ENCODE measurements around the gene CDH13.

CDH13 gene

GRCh38 chr16:82960918-82961317 is 334.1 kb downstream of the CDH13 start:
- no peak overlapping the region for H3K27ac ChIP-seq (ENCODE audit: low read length)
- no peaks in the 10 kb centered on the region for H3K27me3 ChIP-seq (ENCODE audit: control insufficient read depth, insufficient read depth, low read length)
- no peaks in the 10 kb centered on the region for H3K36me3 ChIP-seq (ENCODE audit: control insufficient read depth, insufficient read depth, low read length)
- no peak overlapping the region for H3K4me3 ChIP-seq (ENCODE audit: low read length)
- H3K9me3 ChIP-seq (ENCODE audit: control insufficient read depth, insufficient read depth, low read length), result no peaks in the 10 kb centered on the region
- H3K4me1 ChIP-seq (ENCODE audit: control insufficient read depth, insufficient read depth, low read length), result no peaks in the 10 kb centered on the region
- no peak for DNase-seq (ENCODE audit: low read depth, low spot score)
- WGBS (ENCODE audit: insufficient coverage, insufficient read length), result no CpG with 5 or more reads among the region's 10 CpGs

- H3K4me1 ChIP-seq (ENCODE audit: control insufficient read depth, insufficient read depth, low read length), result no peaks in the 10 kb centered on the region
- H3K27ac ChIP-seq (ENCODE audit: low read length), result no peak overlapping the region
- no peak for DNase-seq (ENCODE audit: low read depth, low spot score)
- H3K27me3 ChIP-seq (ENCODE audit: control insufficient read depth, insufficient read depth, low read length), result no peaks in the 10 kb centered on the region
- no peaks in the 10 kb centered on the region for H3K9me3 ChIP-seq (ENCODE audit: control insufficient read depth, insufficient read depth, low read length)
- H3K4me3 ChIP-seq (ENCODE audit: low read length), result no peak overlapping the region
- no peaks in the 10 kb centered on the region for H3K36me3 ChIP-seq (ENCODE audit: control insufficient read depth, insufficient read depth, low read length)
- no CpG with 5 or more reads among the region's 11 CpGs for WGBS (ENCODE audit: insufficient coverage, insufficient read length)
Observed at GRCh38 chr16:82963653-82964052, 336.9 kb downstream of the CDH13 start.

- Histone ChIP-seq H3K9me3 (ENCODE audit: control insufficient read depth, insufficient read depth, low read length) (no peaks in the 10 kb centered on the region), H3K36me3 (ENCODE audit: control insufficient read depth, insufficient read depth, low read length) (no peaks in the 10 kb centered on the region), H3K27me3 (ENCODE audit: control insufficient read depth, insufficient read depth, low read length) (no peaks in the 10 kb centered on the region), H3K27ac (ENCODE audit: low read length) (no peak overlapping the region), H3K4me1 (ENCODE audit: control insufficient read depth, insufficient read depth, low read length) (no peaks in the 10 kb centered on the region), H3K4me3 (ENCODE audit: low read length) (no peak overlapping the region)
- DNase-seq (ENCODE audit: low read depth, low spot score), result no peak
- WGBS (ENCODE audit: insufficient coverage, insufficient read length), result no CpG with 5 or more reads among the region's 5 CpGs
Observed at GRCh38 chr16:82965808-82966207, 339.0 kb downstream of the CDH13 start.

GRCh38 chr16:82967424-82967823 is 340.7 kb downstream of the CDH13 start:
- Histone ChIP-seq H3K9me3 (ENCODE audit: control insufficient read depth, insufficient read depth, low read length) (no peaks in the 10 kb centered on the region), H3K36me3 (ENCODE audit: control insufficient read depth, insufficient read depth, low read length) (no peaks in the 10 kb centered on the region), H3K27ac (ENCODE audit: low read length) (no peak overlapping the region), H3K4me3 (ENCODE audit: low read length) (no peak overlapping the region), H3K4me1 (ENCODE audit: control insufficient read depth, insufficient read depth, low read length) (no peaks in the 10 kb centered on the region), H3K27me3 (ENCODE audit: control insufficient read depth, insufficient read depth, low read length) (no peaks in the 10 kb centered on the region)
- no peak for DNase-seq (ENCODE audit: low read depth, low spot score)
- no CpG with 5 or more reads among the region's 7 CpGs for WGBS (ENCODE audit: insufficient coverage, insufficient read length)

GRCh38 chr16:82971126-82971525 is 344.4 kb downstream of the CDH13 start:
- Histone ChIP-seq H3K4me1 (ENCODE audit: control insufficient read depth, insufficient read depth, low read length) (no peaks in the 10 kb centered on the region), H3K27me3 (ENCODE audit: control insufficient read depth, insufficient read depth, low read length) (no peaks in the 10 kb centered on the region), H3K9me3 (ENCODE audit: control insufficient read depth, insufficient read depth, low read length) (no peaks in the 10 kb centered on the region), H3K27ac (ENCODE audit: low read length) (no peak overlapping the region), H3K4me3 (ENCODE audit: low read length) (no peak overlapping the region), H3K36me3 (ENCODE audit: control insufficient read depth, insufficient read depth, low read length) (no peaks in the 10 kb centered on the region)
- DNase-seq (ENCODE audit: low read depth, low spot score), result no peak
- WGBS (ENCODE audit: insufficient coverage, insufficient read length), result no CpG with 5 or more reads among the region's 5 CpGs

GRCh38 chr16:82972331-82972919 is 345.7 kb downstream of the CDH13 start:
- no peak for DNase-seq (ENCODE audit: low read depth, low spot score)
- H3K27ac ChIP-seq (ENCODE audit: low read length), result no peak overlapping the region
- no peak overlapping the region for H3K4me3 ChIP-seq (ENCODE audit: low read length)
- no peaks in the 10 kb centered on the region for H3K4me1 ChIP-seq (ENCODE audit: control insufficient read depth, insufficient read depth, low read length)
- H3K9me3 ChIP-seq (ENCODE audit: control insufficient read depth, insufficient read depth, low read length), result no peaks in the 10 kb centered on the region
- H3K27me3 ChIP-seq (ENCODE audit: control insufficient read depth, insufficient read depth, low read length), result no peaks in the 10 kb centered on the region
- no CpG with 5 or more reads among the region's 4 CpGs for WGBS (ENCODE audit: insufficient coverage, insufficient read length)
- H3K36me3 ChIP-seq (ENCODE audit: control insufficient read depth, insufficient read depth, low read length), result no peaks in the 10 kb centered on the region

- no peak overlapping the region for H3K27ac ChIP-seq (ENCODE audit: low read length)
- H3K9me3 ChIP-seq (ENCODE audit: control insufficient read depth, insufficient read depth, low read length), result no peaks in the 10 kb centered on the region
- no CpG with 5 or more reads among the region's 4 CpGs for WGBS (ENCODE audit: insufficient coverage, insufficient read length)
Observed at GRCh38 chr16:82979406-82980111, 352.8 kb downstream of the CDH13 start.

GRCh38 chr16:82980810-82981209 is 354.0 kb downstream of the CDH13 start:
- no peak for DNase-seq (ENCODE audit: low read depth, low spot score)
- no peaks in the 10 kb centered on the region for H3K4me1 ChIP-seq (ENCODE audit: control insufficient read depth, insufficient read depth, low read length)
- H3K9me3 ChIP-seq (ENCODE audit: control insufficient read depth, insufficient read depth, low read length), result no peaks in the 10 kb centered on the region
- no peaks in the 10 kb centered on the region for H3K36me3 ChIP-seq (ENCODE audit: control insufficient read depth, insufficient read depth, low read length)
- H3K4me3 ChIP-seq (ENCODE audit: low read length), result no peak overlapping the region
- H3K27ac ChIP-seq (ENCODE audit: low read length), result no peak overlapping the region
- no CpG with 5 or more reads among the region's 3 CpGs for WGBS (ENCODE audit: insufficient coverage, insufficient read length)
- no peaks in the 10 kb centered on the region for H3K27me3 ChIP-seq (ENCODE audit: control insufficient read depth, insufficient read depth, low read length)

More at GRCh38 chr16:82979406-82980111, 352.8 kb downstream of the CDH13 start:
- H3K4me3 ChIP-seq (ENCODE audit: low read length), result no peak overlapping the region
- no peaks in the 10 kb centered on the region for H3K36me3 ChIP-seq (ENCODE audit: control insufficient read depth, insufficient read depth, low read length)
- DNase-seq (ENCODE audit: low read depth, low spot score), result no peak
- no peaks in the 10 kb centered on the region for H3K4me1 ChIP-seq (ENCODE audit: control insufficient read depth, insufficient read depth, low read length)
- no peaks in the 10 kb centered on the region for H3K27me3 ChIP-seq (ENCODE audit: control insufficient read depth, insufficient read depth, low read length)

GRCh38 chr16:82987767-82988166 is 361.0 kb downstream of the CDH13 start:
- Histone ChIP-seq H3K9me3 (ENCODE audit: control insufficient read depth, insufficient read depth, low read length) (no peaks in the 10 kb centered on the region), H3K4me1 (ENCODE audit: control insufficient read depth, insufficient read depth, low read length) (no peaks in the 10 kb centered on the region), H3K4me3 (ENCODE audit: low read length) (no peak overlapping the region), H3K27ac (ENCODE audit: low read length) (no peak overlapping the region), H3K27me3 (ENCODE audit: control insufficient read depth, insufficient read depth, low read length) (no peaks in the 10 kb centered on the region), H3K36me3 (ENCODE audit: control insufficient read depth, insufficient read depth, low read length) (no peaks in the 10 kb centered on the region)
- no CpG with 5 or more reads among the region's 3 CpGs for WGBS (ENCODE audit: insufficient coverage, insufficient read length)
- no peak for DNase-seq (ENCODE audit: low read depth, low spot score)

- no peak overlapping the region for H3K27ac ChIP-seq (ENCODE audit: low read length)
- H3K9me3 ChIP-seq (ENCODE audit: control insufficient read depth, insufficient read depth, low read length), result no peaks in the 10 kb centered on the region
- no peak for DNase-seq (ENCODE audit: low read depth, low spot score)
- H3K27me3 ChIP-seq (ENCODE audit: control insufficient read depth, insufficient read depth, low read length), result no peaks in the 10 kb centered on the region
- H3K4me1 ChIP-seq (ENCODE audit: control insufficient read depth, insufficient read depth, low read length), result no peaks in the 10 kb centered on the region
- no peaks in the 10 kb centered on the region for H3K36me3 ChIP-seq (ENCODE audit: control insufficient read depth, insufficient read depth, low read length)
- no peak overlapping the region for H3K4me3 ChIP-seq (ENCODE audit: low read length)
- no CpG with 5 or more reads among the region's 3 CpGs for WGBS (ENCODE audit: insufficient coverage, insufficient read length)
Observed at GRCh38 chr16:82990155-82990554, 363.4 kb downstream of the CDH13 start.

- Histone ChIP-seq H3K4me1 (ENCODE audit: control insufficient read depth, insufficient read depth, low read length) (no peaks in the 10 kb centered on the region), H3K9me3 (ENCODE audit: control insufficient read depth, insufficient read depth, low read length) (no peaks in the 10 kb centered on the region), H3K27me3 (ENCODE audit: control insufficient read depth, insufficient read depth, low read length) (no peaks in the 10 kb centered on the region), H3K27ac (ENCODE audit: low read length) (no peak overlapping the region), H3K4me3 (ENCODE audit: low read length) (no peak overlapping the region), H3K36me3 (ENCODE audit: control insufficient read depth, insufficient read depth, low read length) (no peaks in the 10 kb centered on the region)
- no peak for DNase-seq (ENCODE audit: low read depth, low spot score)
- WGBS (ENCODE audit: insufficient coverage, insufficient read length), result no CpG with 5 or more reads among the region's 4 CpGs
Observed at GRCh38 chr16:82991410-82991809, 364.6 kb downstream of the CDH13 start.
